Head of caudate nucleus (tissue), 42 donors: ENCODE measurements around the gene DIAPH2.
"Not testable (repeated sequence)": the region's sequence is repeated elsewhere in the genome, so short reads cannot be mapped to it uniquely, and the experiment has no call there.

ENCODE experiments used
- DNase-seq, 42 donors: peaks; one replicate each; pipeline versions ENCODE4 v3.0.0 to v3.0.0-alpha.2; 2020 to 2021; ENCODE audit warnings: mixed read lengths in 7 of 42
- intact Hi-C: fragments of 100-400 bp; cut with DNase I; formaldehyde crosslinking; loops from one replicate; pipeline ENCODE4 v1.15.0; 2022

The DIAPH2 gene

DNA sequence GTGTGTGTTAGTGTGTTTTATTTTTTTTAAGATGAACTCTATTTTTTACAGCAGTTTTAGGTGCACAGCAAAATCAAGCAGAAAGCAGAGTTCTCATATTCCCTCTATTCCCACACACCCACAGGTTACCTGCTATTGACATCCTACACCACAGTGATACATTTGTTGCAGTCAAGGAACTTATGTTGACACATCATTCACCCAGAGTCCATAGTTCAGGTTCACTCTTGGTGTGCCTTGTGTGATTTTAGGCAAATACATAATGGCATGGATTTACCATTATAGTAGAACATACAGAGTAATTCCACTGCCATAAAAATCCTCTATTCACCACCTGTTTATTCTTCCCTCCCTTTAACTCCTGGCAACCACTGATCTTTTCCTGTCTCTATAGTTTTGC is 28.7 kb downstream of the DIAPH2 start:
- intact Hi-C loops, result no loop called here
- no peak for DNase-seq

DNA sequence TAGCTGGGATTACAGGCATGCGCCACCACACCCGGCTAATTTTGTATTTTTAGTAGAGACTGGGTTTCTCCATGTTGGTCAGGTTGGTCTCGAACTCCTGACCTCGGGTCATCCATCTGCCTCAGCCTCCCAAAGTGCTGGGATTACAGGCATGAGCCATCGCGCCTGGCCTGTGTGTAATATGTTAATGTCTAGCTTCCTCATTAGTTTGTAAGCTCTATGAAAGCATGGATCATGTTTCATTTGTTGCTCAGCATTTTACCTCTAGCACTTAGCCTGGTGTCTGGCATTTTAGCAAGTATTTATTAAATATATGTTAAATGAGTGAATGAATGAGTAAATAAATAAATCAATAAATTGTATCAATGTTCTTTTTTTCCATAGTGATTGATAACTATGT is 29.8 kb downstream of the DIAPH2 start:
- DNase-seq, result not testable (repeated sequence)

DNA sequence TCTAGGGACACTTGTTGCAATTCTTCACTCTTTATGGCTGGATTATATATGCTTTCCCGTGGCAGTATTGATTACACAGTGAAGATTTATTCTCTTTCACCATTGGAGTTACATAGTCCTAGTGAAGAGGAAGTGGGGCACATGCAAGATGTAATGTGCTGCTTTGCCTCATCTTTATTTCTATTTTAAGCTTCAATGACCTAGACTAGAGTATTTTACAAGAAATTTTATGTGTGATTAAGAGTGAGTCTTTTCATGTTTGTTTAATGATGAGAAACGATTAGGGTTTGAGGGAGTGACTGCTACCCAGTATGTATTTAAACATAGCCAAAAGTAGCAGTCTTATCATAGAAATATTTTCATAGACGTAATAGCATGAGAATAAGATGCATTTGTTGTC is 30.8 kb downstream of the DIAPH2 start:
- intact Hi-C loops, result no loop called here

More for the DNA sequence above, 29.8 kb downstream of the DIAPH2 start:
- intact Hi-C loops, result not testable (repeated sequence)

DNA sequence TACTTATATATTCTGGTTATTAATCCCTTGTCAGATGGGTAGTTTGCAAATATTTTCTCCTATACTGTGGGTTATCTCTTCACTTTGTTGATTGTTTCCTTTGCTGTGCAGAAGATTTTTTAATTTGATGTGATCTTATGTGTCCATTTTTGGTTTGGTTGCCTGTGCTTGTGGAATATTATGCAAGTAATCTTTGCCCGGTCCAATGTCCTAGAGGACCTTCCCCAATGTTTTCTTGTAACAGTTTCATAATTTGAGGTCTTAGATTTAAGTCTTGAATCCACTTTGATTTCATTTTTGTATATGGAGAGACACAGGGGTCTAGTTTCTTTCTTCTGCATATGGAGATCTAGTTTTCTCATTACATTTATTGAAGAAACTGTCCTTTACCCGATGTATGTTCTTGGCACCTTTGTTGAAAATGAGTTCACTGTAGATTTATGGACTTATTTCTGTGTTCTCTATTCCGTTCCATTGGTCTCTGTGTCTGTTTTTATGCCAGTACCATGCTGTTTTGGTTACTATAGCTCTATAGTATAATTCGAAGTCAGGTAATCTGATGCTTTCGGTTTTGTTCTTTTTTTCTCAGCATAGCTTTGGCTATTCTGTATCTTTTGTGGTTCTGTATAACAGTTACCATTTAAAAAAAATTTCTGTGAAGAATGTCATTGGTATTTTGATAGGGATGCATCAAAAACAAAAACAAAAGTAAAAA is 34.7 kb downstream of the DIAPH2 start:
- no peak for DNase-seq
- intact Hi-C loops, result no loop called here

More for the DNA sequence above, 30.8 kb downstream of the DIAPH2 start:
- DNase-seq, result no peak

DNA sequence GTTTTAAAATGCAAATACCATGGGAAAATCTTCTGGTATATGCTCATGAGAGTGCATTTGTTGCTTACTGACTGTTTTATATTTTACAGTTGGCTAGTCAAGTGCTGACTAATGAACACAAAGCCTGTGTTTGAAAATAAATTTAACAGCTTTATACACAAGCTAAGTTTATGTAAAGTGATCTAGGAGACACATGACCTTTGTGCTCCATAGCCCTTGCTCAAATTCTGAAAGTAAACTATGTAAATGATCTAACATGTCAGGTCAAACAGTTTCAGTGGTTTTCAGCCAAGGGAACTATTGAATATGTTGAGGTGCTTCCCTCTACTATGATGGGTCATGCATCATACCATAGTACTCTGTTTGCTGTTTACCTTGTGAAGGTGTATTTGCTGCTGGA is 36.7 kb downstream of the DIAPH2 start:
- intact Hi-C loops, result no loop called here
- no peak for DNase-seq

DNA sequence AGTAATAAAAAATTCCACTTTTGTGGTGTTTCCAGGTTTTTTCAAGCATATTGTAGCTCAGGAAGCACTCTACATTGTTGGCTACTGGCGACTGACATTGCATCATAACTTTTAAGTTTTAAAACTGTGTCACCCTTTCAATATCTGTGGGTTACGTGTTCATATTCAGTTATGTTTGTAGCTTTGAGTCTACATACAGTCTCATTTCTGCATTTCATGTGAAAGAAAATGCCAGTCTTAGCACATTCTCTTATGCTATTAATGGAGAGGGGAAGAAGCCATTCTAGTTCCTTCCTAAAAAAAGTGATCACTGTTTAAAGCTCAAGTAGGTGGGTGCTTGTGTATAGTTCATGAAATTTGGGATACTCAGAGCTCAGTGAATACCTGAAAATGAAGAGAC is 38.1 kb downstream of the DIAPH2 start:
- no peak for DNase-seq
- intact Hi-C loops, result no loop called here

DNA sequence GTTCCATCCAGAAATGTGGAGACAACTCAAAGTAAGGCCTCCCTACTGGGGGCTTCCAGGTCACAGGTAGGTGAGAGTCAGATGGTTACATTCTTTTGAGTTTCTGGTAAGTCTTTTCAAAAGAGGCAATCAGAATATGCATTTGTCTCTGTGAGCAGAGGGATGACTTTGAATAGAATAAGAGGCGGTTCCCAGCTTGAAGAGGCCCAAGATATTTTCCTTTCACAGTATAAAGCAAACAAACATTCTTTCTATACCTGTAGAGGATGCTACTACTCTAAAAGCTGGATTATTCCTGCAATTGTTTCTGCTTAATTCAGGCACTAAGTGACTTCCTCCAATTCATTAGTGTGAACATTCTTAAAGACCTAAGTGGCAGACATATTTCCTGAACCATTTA is 44.4 kb downstream of the DIAPH2 start:
- intact Hi-C loops, result no loop called here
- no peak for DNase-seq

DNA sequence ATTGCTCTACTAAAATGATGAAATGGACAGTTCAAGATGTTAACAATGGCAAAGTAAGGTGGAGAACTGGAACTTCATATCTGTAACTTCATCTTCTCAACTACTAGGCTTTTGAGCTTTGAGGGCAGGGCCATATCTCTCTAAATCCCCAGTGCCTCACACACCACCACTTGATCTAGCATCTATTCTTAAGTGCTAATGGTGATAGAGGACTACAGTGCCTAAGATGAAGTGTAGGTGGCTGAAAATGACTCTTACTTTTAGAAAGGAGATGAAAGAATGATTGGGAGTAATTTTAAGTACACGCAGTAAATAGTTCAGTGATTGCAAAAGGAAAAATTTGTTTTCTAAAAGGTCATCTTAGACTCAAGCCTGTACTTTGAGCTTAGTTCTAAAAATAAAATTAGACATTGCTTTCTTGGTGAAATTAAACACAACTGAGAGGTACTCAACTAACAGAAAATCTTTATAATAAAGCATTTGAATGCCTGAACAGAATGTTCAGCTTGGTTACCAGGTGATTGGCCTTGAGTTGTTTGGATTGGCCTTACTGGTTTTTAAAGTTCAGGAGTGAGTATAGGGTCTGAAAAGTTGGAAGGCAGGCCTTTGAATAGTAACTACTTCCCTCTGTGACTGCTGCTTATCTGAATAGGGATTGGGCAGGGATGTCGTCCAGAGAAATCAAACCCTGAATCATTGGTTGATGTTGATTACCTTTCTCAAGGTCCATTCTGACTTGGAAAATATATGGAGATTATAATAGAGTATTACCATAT is 45.4 kb downstream of the DIAPH2 start:
- DNase-seq, result no peak
- intact Hi-C loops, result no loop called here

DNA sequence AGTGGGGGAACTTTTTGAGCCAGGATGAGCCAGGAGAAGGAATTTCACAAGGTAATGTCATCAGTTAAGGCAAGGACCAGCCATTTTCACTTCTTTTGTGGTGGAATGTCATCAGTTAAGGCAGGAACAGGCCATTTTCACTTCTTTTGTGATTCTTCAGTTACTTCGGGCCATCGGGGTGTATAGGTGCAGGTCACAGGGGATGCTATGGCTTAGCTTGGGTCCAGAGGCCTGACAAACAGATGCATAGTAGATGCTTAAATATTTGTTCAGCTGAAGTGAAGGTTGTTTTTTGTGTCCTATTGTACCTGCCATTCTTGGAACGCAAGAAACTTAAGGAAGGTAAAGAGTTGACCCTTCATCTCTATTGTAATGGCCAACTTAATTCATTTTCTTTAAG is 46.4 kb downstream of the DIAPH2 start:
- DNase-seq, intact Hi-C loops: not testable (repeated sequence)

DNA sequence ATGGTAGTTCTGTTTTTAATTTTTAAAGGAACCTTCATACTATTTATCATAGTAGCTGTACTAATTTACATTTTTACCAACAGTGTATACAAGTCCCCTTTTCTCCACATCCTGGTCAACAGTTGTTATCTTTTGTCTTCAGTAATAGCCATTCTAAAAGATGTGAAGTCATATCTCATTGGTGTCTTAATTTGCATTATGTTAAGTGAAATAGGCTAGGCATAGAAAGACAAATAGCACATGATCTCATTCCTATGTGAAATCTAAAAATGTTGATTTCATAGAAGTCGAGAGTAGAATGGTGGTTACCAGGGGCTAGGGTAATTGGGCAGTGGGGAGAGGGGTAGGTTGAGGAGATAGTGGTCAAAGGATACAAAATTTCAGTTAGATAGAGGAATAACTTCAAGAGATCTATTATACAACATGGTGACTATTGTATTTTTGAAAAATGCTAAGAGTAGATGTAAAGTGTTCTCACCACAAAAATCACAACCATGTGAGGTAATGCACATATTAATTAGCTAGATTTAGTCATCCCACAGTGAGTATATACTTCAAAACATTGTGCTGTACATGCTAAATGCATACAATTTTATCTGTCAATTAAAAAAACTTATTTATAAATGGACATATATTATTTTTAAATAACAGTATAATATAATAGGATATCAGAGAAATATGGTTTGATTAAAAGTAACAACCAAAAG is 58.9 kb downstream of the DIAPH2 start:
- no peak for DNase-seq
- intact Hi-C loops, result no loop called here

DNA sequence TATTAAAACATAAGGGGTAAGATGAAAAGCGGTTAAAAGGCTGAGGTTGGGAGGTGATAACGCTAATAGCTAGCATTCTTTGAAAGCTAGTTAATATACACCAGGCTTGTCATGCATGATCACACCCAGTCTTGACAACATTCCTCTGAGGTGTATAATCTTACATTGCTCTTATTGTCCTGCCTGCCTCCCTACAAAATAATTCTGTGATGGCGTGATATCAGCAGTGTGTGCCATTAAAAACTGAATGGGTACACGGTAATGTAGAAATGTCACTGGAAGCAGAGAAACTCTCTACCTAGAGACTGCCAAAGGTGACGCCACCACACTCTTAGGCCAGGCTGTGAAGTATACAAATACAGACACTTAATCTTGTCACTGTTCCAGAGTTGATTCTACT is 68.1 kb downstream of the DIAPH2 start:
- no peak for DNase-seq
- intact Hi-C loops, result no loop called here

DNA sequence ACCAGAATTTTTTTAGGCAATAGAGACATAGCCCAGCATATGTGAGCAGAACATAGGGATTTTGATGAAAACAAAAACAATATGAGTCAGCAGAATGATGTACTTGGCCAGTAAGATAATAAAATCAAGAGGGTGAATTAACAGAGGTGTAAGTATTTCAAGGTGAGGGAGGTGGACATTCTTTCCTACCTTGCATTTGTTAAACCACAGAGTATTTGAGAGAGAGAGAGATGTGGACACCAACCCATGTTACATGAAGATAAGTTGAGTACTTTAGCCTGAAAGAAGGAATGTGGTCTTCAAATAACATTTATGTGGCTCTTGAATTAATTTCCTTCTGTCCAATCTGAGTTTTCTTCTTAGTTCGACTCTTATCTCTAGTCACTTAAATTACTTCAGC is 68.6 kb downstream of the DIAPH2 start:
- intact Hi-C loops, result no loop called here
- DNase-seq, result no peak

DNA sequence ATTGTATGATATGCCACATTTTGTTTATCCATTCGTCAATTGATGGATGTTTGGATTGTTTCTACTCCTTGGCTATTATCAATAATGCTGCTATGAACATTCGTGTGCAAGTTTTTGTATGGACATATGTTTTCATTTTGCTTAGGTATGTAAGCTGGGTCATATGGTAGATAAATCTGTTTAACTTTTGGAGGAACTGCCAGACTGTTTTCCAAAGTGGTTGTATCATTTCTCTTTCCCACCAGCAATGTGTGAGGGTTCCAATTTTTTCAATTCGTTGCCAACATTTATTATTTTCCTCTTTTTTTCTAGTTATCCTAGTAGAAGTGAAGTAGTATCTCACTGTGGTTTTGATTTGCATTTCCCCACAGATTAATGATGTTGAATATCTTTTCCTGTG is 71.8 kb downstream of the DIAPH2 start:
- DNase-seq, result no peak
- intact Hi-C loops, result no loop called here

DNA sequence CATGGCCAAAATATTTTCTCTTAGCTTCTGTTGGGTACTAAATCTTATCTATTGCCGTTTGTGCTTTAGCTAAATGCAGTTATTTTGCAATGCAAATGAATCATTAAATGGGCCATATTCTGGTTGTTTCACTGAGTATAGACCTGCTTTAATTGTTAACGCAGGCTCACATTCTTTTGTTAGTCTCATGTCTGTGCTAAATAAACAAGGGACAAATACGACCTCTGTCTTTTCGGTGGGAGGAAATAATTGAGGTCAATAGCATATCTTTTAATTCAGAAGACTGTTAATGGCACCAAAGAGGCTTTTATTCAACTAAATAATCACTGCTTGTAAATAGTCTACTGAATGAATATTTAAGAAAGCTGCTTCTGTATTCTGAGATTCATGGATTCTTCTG is 76.9 kb downstream of the DIAPH2 start:
- DNase-seq, result no peak
- intact Hi-C loops, result no loop called here

DNA sequence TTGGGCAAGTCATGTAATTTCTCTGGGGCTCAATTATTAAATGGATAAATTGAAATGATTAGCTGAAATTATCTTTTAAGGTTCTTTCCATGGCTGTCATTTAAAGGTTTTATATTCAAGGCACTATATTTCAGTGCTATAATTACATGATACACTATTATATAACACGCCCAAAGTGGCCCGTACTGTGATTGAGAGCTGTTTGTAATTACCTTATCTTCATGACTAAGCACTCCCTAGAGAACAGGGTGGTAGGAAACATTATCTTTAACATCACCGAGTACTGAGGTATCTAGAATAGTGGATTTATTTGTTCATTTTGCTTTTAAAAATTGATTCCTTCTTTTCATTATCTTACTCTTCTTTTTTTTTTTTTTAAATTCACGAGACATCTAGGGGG is 79.0 kb downstream of the DIAPH2 start:
- intact Hi-C loops, result no loop called here
- no peak for DNase-seq

DNA sequence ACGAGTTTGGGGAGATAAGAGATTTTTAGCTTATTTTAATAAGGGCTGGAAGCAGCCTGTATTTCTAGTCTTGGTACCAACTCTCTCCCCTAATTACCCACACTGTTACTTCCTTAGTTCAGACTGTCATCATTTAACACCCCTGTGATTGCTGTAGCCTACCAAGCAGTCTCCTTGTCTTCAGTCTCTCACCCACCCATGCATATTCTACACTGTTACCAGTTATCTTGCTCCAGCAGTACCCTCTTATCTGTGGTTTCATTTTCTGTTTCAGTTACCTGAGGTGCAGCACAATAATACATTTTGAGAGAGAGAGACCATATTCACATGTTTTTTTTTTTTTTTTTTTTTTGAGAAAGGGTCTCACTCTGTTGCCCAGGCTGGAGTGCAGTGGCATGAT is 80.2 kb downstream of the DIAPH2 start:
- intact Hi-C loops, result no loop called here
- DNase-seq, result no peak

DNA sequence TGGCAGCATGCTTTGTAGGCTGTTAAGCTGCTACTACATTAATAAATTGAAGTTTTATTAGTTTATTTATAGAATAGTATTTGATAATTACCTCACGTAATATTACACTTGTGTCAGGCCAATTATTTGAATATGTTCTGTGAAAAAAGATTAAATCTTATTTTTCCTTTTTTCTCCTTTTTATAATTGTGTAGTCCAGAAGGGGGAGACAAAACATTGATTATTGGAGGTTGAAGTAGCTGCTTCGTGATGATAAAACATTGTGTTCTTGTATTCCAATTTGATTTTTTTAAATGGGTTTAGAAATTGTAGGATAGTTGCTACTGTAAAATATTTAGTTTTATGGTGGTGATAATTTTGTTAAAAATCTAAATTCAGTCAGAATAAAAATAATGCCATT is 85.7 kb downstream of the DIAPH2 start:
- DNase-seq, result no peak
- intact Hi-C loops, result no loop called here

DNA sequence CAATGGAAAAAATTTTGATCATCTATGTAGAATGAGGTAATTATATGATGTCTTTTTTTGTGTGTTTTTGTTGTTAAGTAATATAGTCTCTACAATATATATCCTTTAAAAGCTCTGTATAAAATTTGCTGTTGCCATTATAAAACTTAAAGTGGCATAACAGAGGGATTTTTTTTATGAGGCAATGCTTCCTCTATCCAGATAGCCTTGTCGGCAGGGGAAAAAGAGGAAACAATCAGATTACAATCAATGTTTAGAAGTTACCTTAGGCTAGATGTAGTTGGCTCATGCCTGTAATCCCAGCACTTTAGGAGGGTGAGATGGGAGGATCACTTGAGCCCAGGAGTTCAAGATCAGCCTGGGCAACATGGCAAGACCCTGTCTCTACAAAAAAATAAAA is 86.8 kb downstream of the DIAPH2 start:
- DNase-seq, result no peak
- intact Hi-C loops, result no loop called here

DNA sequence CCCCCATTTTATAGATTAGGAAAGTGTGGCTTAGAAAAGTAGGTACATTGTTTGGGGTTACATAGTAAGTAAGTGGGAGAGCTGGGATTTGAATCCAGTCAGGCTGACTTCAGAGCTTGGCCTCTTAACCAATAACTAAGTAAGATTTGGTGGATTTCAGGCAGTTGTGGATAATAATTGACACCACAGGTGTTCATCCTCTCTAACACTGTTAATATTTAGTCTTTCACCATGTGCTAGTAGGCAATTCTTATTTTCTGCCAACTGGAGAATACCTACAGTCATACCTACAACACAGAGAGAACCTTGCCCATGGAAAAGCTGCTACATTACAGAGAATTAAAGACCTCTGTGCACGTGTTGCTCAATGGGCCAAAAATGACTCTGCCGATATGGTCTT is 89.5 kb downstream of the DIAPH2 start:
- intact Hi-C loops, result no loop called here

DNA sequence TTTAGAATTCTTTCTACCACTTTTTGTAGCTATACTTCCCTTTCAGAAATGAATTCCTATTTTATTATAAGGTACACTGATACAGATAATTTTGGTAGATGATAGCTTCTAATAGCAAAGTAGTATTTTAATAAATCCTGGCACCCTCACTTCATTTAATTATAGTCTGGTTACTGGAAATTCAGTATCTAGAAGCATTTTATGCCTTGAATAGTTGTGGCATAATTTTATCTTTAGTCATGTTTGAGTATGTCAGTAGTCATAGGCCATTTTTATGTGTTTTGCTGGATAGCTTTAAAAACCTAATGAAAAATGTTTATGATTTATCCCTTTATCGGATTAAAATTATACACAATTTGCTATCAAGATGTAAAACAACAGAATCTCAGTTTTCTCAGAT is 92.3 kb downstream of the DIAPH2 start:
- intact Hi-C loops, result no loop called here
- DNase-seq, result no peak

More for the DNA sequence above, 89.5 kb downstream of the DIAPH2 start:
- no peak for DNase-seq
